A549 (cell line): ENCODE data around the gene UNC13A. TPM values are rescaled to one million over a fixed set of nuclear protein-coding genes. Genes with fewer than 3 reads are reported as not detected.

Experiments used
- ATAC-seq, 2 experiments: fragments of 200-7000 bp in 1 of 2; fragments of >200 bp in 1 of 2; cut with Nextera tagmentation in 1 of 2; cut with Tn5 transposase in 1 of 2; 3 replicates each; pipeline versions ENCODE4 v1.8.0 to v1.9.1; 2018 to 2020; ENCODE audit warnings: mild to moderate bottlenecking in 1 of 2, moderate library complexity in 1 of 2
- CTCF ChIA-PET: fragments of 300-600 bp; sonication (Branson Sonifier 250); formaldehyde crosslinking; extraction: SDS; loops from one replicate; lab custom pipeline; 2021; ENCODE audit warnings: antibody characterized with exemption, inconsistent platforms; lab: Yijun Ruan, JAX
- POLR2A ChIA-PET: fragments of 350-600 bp; formaldehyde crosslinking; extraction: SDS; loops from one replicate; lab custom pipeline; 2021; ENCODE audit warnings: antibody characterized with exemption, inconsistent platforms; lab: Yijun Ruan, JAX
- DNase-seq, 2 experiments: peaks; one replicate each; pipeline versions ENCODE4 v3.0.0 to v3.0.0-alpha.2; 2011 to 2016; ENCODE audit warnings: low read depth in 1 of 2, low spot score in 1 of 2
- FAIRE-seq: peaks from 2 replicates; lab custom pipeline; 2011; peaks lifted over from hg19 to GRCh38; lab: Jason Lieb, UNC
- H3K27ac ChIP-seq, 2 experiments: fragments of >200 bp; sonication (Bioruptor Twin); formaldehyde crosslinking; 3 replicates each; pipeline ENCODE4 v1.5.1; 2016 to 2017
- H3K4me1 ChIP-seq: fragments of >200 bp; sonication (Bioruptor Twin); formaldehyde crosslinking; 3 replicates; pipeline ENCODE4 v1.6.1; 2016
- H3K4me2 ChIP-seq: fragments of >200 bp; sonication (Bioruptor Twin); formaldehyde crosslinking; 3 replicates; pipeline ENCODE4 v1.6.1; 2016
- H3K4me3 ChIP-seq: fragments of >200 bp; sonication (Bioruptor Twin); formaldehyde crosslinking; 3 replicates; pipeline ENCODE4 v1.5.1; 2016
- H3K9me3 ChIP-seq: fragments of >200 bp; sonication (Bioruptor Twin); formaldehyde crosslinking; 3 replicates; pipeline ENCODE4 v1.6.1; 2016
- BCL3 ChIP-seq: fragments of >200 bp; sonication (Bioruptor Twin); formaldehyde crosslinking; IDR thresholded peaks from 3 replicates; pipeline ENCODE4 v1.6.1; 2016
- CBX2 ChIP-seq: fragments of 200-600 bp; sonication (generic); IDR thresholded peaks from 2 replicates; pipeline ENCODE4 v1.6.1; 2016; ENCODE audit warnings: low read depth, mild to moderate bottlenecking, borderline replicate concordance
- CBX8 ChIP-seq: fragments of 200-600 bp; sonication (generic); IDR thresholded peaks from 2 replicates; pipeline ENCODE4 v1.6.1; 2016
- CEBPB ChIP-seq, 2 experiments: fragments of >200 bp in 1 of 2; sonication (Bioruptor Twin) in 1 of 2; formaldehyde crosslinking in 1 of 2; IDR thresholded peaks; 2 replicates each; pipeline ENCODE4 v1.6.1; 2012 to 2016
- CTCF ChIP-seq: fragments of >200 bp; sonication (Bioruptor Twin); formaldehyde crosslinking; IDR thresholded peaks from 3 replicates; pipeline ENCODE4 v1.5.1; 2016
- EP300 ChIP-seq, 2 experiments: fragments of >200 bp; sonication (Bioruptor Twin); formaldehyde crosslinking; IDR thresholded peaks; 2 replicates in 1 of 2; 3 replicates in 1 of 2; pipeline ENCODE4 v1.6.1; 2016 to 2017
- ESRRA ChIP-seq: fragments of 150-350 bp; IDR thresholded peaks from 2 replicates; pipeline ENCODE4 v1.6.1; 2014; ENCODE audit warnings: mild to moderate bottlenecking, low read length, borderline replicate concordance
- FOSB ChIP-seq: fragments of 250-450 bp; sonication (Bioruptor Pico); IDR thresholded peaks from 2 replicates; pipeline ENCODE4 v1.5.0; 2020; ENCODE audit warnings: mild to moderate bottlenecking, moderate library complexity
- FOSL2 ChIP-seq, 2 experiments: fragments of 450-650 bp in 1 of 2; fragments of >200 bp in 1 of 2; sonication (Bioruptor Twin) in 1 of 2; formaldehyde crosslinking; IDR thresholded peaks; 2 replicates each; pipeline versions ENCODE4 v1.5.0 to v1.6.1; 2016 to 2020; ENCODE audit warnings: mild to moderate bottlenecking in 1 of 2, moderate library complexity in 1 of 2
- FOXS1 ChIP-seq: fragments of 250-450 bp; sonication (Bioruptor Pico); IDR thresholded peaks from 2 replicates; pipeline ENCODE4 v1.5.0; 2020; ENCODE audit warnings: mild to moderate bottlenecking, moderate library complexity
- HDAC2 ChIP-seq: fragments of 200-600 bp; sonication (generic); IDR thresholded peaks from 2 replicates; pipeline ENCODE4 v1.6.1; 2016
- HOXA7 ChIP-seq: fragments of 250-450 bp; sonication (Bioruptor Pico); IDR thresholded peaks from 2 replicates; pipeline ENCODE4 v1.5.0; 2020; ENCODE audit warnings: mild to moderate bottlenecking, moderate library complexity
- HOXB13 ChIP-seq: fragments of 250-450 bp; sonication (Bioruptor Pico); IDR thresholded peaks from 2 replicates; pipeline ENCODE4 v1.5.0; 2020; ENCODE audit warnings: low read depth, mild to moderate bottlenecking, moderate library complexity
- HOXB5 ChIP-seq: fragments of 250-450 bp; sonication (Bioruptor Pico); IDR thresholded peaks from 2 replicates; pipeline ENCODE4 v1.5.0; 2020; ENCODE audit warnings: mild to moderate bottlenecking, moderate library complexity
- JUN ChIP-seq, 2 experiments: fragments of >200 bp; sonication (Bioruptor Twin); formaldehyde crosslinking; IDR thresholded peaks; 2 replicates in 1 of 2; 3 replicates in 1 of 2; pipeline ENCODE4 v1.6.1; 2016 to 2017
- JUNB ChIP-seq: fragments of >200 bp; sonication (Bioruptor Twin); formaldehyde crosslinking; IDR thresholded peaks from 2 replicates; pipeline ENCODE4 v1.6.1; 2016
- KDM1A ChIP-seq: fragments of 200-600 bp; sonication (generic); IDR thresholded peaks from 2 replicates; pipeline ENCODE4 v1.6.1; 2016; ENCODE audit warnings: low read depth, mild to moderate bottlenecking
- KDM5A ChIP-seq: fragments of 200-600 bp; sonication (generic); IDR thresholded peaks from 2 replicates; pipeline ENCODE4 v1.6.1; 2016; ENCODE audit warnings: antibody characterized with exemption, mild to moderate bottlenecking
- MAFK ChIP-seq: fragments of 450-650 bp; IDR thresholded peaks from 2 replicates; pipeline ENCODE4 v1.6.1; 2014; ENCODE audit not compliant: partially characterized antibody
- NFE2L2 ChIP-seq: fragments of 150-350 bp; conservative IDR thresholded peaks from 2 replicates; pipeline ENCODE4 v1.6.1; 2014; ENCODE audit warnings: low read length
- NPAS2 ChIP-seq: fragments of 250-450 bp; sonication (Bioruptor Pico); IDR thresholded peaks from 2 replicates; pipeline ENCODE4 v1.8.0; 2022; ENCODE audit warnings: mild to moderate bottlenecking, moderate library complexity, borderline replicate concordance
- POLR2AphosphoS2 ChIP-seq: conservative IDR thresholded peaks from 2 replicates; pipeline ENCODE4 v1.6.1; 2012; ENCODE audit warnings: low read length, improper control_type of control experiment, inconsistent platforms
- RAD21 ChIP-seq, 2 experiments: fragments of >200 bp in 1 of 2; sonication (Bioruptor Twin) in 1 of 2; formaldehyde crosslinking in 1 of 2; IDR thresholded peaks in 1 of 2; conservative IDR thresholded peaks in 1 of 2; 2 replicates in 1 of 2; 3 replicates in 1 of 2; pipeline ENCODE4 v1.6.1; 2012 to 2018; ENCODE audit warnings: inconsistent platforms in 1 of 2
- RFX5 ChIP-seq: fragments of 450-650 bp; IDR thresholded peaks from 2 replicates; pipeline ENCODE4 v1.7.1; 2014; ENCODE audit warnings: antibody characterized with exemption, mild to moderate bottlenecking, moderate library complexity
- SREBF2 ChIP-seq: fragments of 450-650 bp; IDR thresholded peaks from 2 replicates; pipeline ENCODE4 v1.6.1; 2014; ENCODE audit warnings: mild to moderate bottlenecking, moderate library complexity
- TFCP2L1 ChIP-seq: fragments of 250-450 bp; sonication (Bioruptor Pico); IDR thresholded peaks from 2 replicates; pipeline ENCODE4 v1.5.0; 2021; ENCODE audit warnings: mild to moderate bottlenecking
- TP53 ChIP-seq: fragments of 250-450 bp; sonication (Bioruptor Pico); IDR thresholded peaks from 2 replicates; pipeline ENCODE4 v1.5.0; 2021; ENCODE audit warnings: mild to moderate bottlenecking, moderate library complexity
- USF2 ChIP-seq: fragments of 450-650 bp; IDR thresholded peaks from 2 replicates; pipeline ENCODE4 v1.6.1; 2014; ENCODE audit warnings: antibody characterized with exemption
- ZC3H11A ChIP-seq: fragments of 450-650 bp; IDR thresholded peaks from 2 replicates; pipeline ENCODE4 v1.6.1; 2014; ENCODE audit warnings: antibody characterized with exemption, mild to moderate bottlenecking
- ZFP36 ChIP-seq: fragments of 450-650 bp; IDR thresholded peaks from 2 replicates; pipeline ENCODE4 v1.6.1; 2014; ENCODE audit warnings: borderline replicate concordance; ENCODE audit not compliant: partially characterized antibody
- ZNF302 ChIP-seq: fragments of 250-450 bp; sonication (Bioruptor Pico); IDR thresholded peaks from 2 replicates; pipeline ENCODE4 v1.9.0; 2021; ENCODE audit warnings: inconsistent platforms, mild to moderate bottlenecking, moderate library complexity
- ZSCAN20 ChIP-seq: fragments of 250-450 bp; sonication (Bioruptor Pico); IDR thresholded peaks from 2 replicates; pipeline ENCODE4 v1.8.0; 2022; ENCODE audit warnings: mild to moderate bottlenecking, moderate library complexity
- WGBS: methylation state at CpG from one replicate; pipeline ENCODE4 v1.1.6; 2017; ENCODE audit errors: missing lambda C conversion rate; 5-methylcytosine and 5-hydroxymethylcytosine counted together
- polyA plus RNA-seq, 4 experiments: library from polyadenylated mRNA; depleted of rRNA in 3 of 4; stranded (reverse); fragments of >200 nt; fragmentation: RNase III in 1 of 4; extraction: RNeasy Plus Mini Kit Qiagen cat#74134 plus additional on column Dnase treatment in 1 of 4; gene quantifications; 2 replicates in 3 of 4; 3 replicates in 1 of 4; pipeline ENCODE4 v1.2.3, GENCODE V29; 2011 to 2017

The UNC13A gene
- polyA plus RNA-seq, 2 of the 4 experiments (the other 2 are of a cell fraction): 3.1 to 4.2 TPM

- no peak overlapping the region for H3K4me2 ChIP-seq
- DNase-seq (no peak), FAIRE-seq (no peak), ATAC-seq (no peak)
- H3K4me1 ChIP-seq: peaks cover 11% of the 10 kb centered on the region; the same call in 1 of the 3 replicates
- CTCF ChIA-PET: no interaction called here
- no peak overlapping the region for H3K27ac ChIP-seq
- POLR2A ChIA-PET: no interaction called here
- peaks cover 5% of the 10 kb centered on the region; the same call in 1 of the 3 replicates for H3K9me3 ChIP-seq
- no peak overlapping the region for H3K4me3 ChIP-seq
- TF ChIP-seq TP53 (CRISPR knock-in tag) (no peak), ESRRA (no peak), HOXA7 (CRISPR knock-in tag) (no peak), FOSB (CRISPR knock-in tag) (no peak), USF2 (no peak), ZFP36 (no peak), FOXS1 (CRISPR knock-in tag) (no peak), RFX5 (no peak), POLR2AphosphoS2 (no peak), RAD21 (conservative IDR thresholded peaks at IDR 0.05 in 1 of 2, IDR thresholded peaks at IDR 0.05 in 1 of 2) (no peak), KDM5A (no peak), CBX8 (no peak), HDAC2 (no peak), BCL3 (no peak)
- TF ChIP-seq, all 56 proteins: peak for 0
- WGBS: 100% methylated on average over 9 of the region's 22 CpGs
Measured at GRCh38 chr19:17733127-17733526, 45.0 kb upstream of the UNC13A start.

GRCh38 chr19:17727843-17728242 lies 39.7 kb upstream of the UNC13A start:
- Histone ChIP-seq H3K27ac (no peak overlapping the region), H3K4me3 (no peak overlapping the region), H3K9me3 (peaks cover 5% of the 10 kb centered on the region; the same call in 1 of the 3 replicates), H3K4me1 (0 out of 3 replicates have a peak, but pooled peaks cover 3% of the 10 kb centered on the region)
- ChIA-PET POLR2A (no interaction called here), CTCF (no interaction called here)
- DNase-seq: no peak
- no peak for FAIRE-seq
- 93% methylated on average over 4 of the region's 19 CpGs for WGBS
- TF ChIP-seq HOXB13 (CRISPR knock-in tag): no peak
- TF ChIP-seq NPAS2: no peak
- TF ChIP-seq CEBPB (IDR thresholded peaks at IDR 0.05): no peak
- no peak for TF ChIP-seq FOSB (CRISPR knock-in tag)
- no peak for TF ChIP-seq HOXA7 (CRISPR knock-in tag)
- no peak for TF ChIP-seq NFE2L2
- no peak for TF ChIP-seq EP300 (IDR thresholded peaks at IDR 0.05)
- TF ChIP-seq TFCP2L1 (CRISPR knock-in tag): no peak
- TF ChIP-seq, all 56 proteins: peak for 0
- no peak for ATAC-seq
- H3K4me2 ChIP-seq: no peak overlapping the region

- H3K27ac ChIP-seq: no peak overlapping the region
- DNase-seq: no peak
- POLR2A ChIA-PET: no interaction called here
- H3K4me2 ChIP-seq: no peak overlapping the region
- peaks cover 5% of the 10 kb centered on the region; the same call in 1 of the 3 replicates for H3K9me3 ChIP-seq
- no peak; a peak in 1 of 6 replicates for ATAC-seq
- 88% methylated on average over 12 of the region's 62 CpGs for WGBS
- no peak overlapping the region for H3K4me3 ChIP-seq
- no peaks in the 10 kb centered on the region for H3K4me1 ChIP-seq
- FAIRE-seq: no peak
- CTCF ChIA-PET: interaction anchor here (1.6 kb wide), 1 partner anchor 39 kb away, joined by 7 read pairs; no protein-coding TSS in a partner anchor
- TF ChIP-seq FOSL2 (IDR thresholded peaks at IDR 0.05) (no peak), FOSL2 (CRISPR knock-in tag; IDR thresholded peaks at IDR 0.05) (no peak), CBX2 (no peak), JUNB (no peak), ZNF302 (CRISPR knock-in tag) (no peak), KDM1A (no peak), JUN (IDR thresholded peaks at IDR 0.05) (no peak), HDAC2 (no peak), CTCF (no peak), HOXB5 (no peak), MAFK (no peak), ZC3H11A (no peak), FOXS1 (CRISPR knock-in tag) (no peak), ZSCAN20 (CRISPR knock-in tag) (no peak), SREBF2 (no peak), NFE2L2 (no peak), HOXB13 (CRISPR knock-in tag) (no peak)
Measured at GRCh38 chr19:17726964-17727773, 39.0 kb upstream of the UNC13A start.
